CD4-positive, alpha-beta T cell treated with Interleukin-6 for 4 hours (primary cell): Measurements from ENCODE around the gene WRNIP1.

Experiments used
- DNase-seq: peaks from one replicate; pipeline ENCODE4 v3.0.0-alpha.2; 2020; ENCODE audit warnings: mixed read lengths

The WRNIP1 gene

GRCh38 chr6:2810092-2810671, 45.0 kb downstream of the WRNIP1 start:
- no peak for DNase-seq

- DNase-seq = no peak
Observed at GRCh38 chr6:2812695-2813094, 47.5 kb downstream of the WRNIP1 start.

- DNase-seq = no peak
Observed at GRCh38 chr6:2816158-2816557, 51.0 kb downstream of the WRNIP1 start.

GRCh38 chr6:2817903-2818443, 52.8 kb downstream of the WRNIP1 start:
- DNase-seq = no peak

- DNase-seq = no peak
Observed at GRCh38 chr6:2818593-2818992, 53.4 kb downstream of the WRNIP1 start.

- no peak for DNase-seq
Observed at GRCh38 chr6:2819115-2819514, 53.9 kb downstream of the WRNIP1 start.

GRCh38 chr6:2819978-2820377, 54.8 kb downstream of the WRNIP1 start:
- DNase-seq = no peak

GRCh38 chr6:2820415-2820814, 55.2 kb downstream of the WRNIP1 start:
- no peak for DNase-seq

- no peak for DNase-seq
Observed at GRCh38 chr6:2821554-2821953, 56.4 kb downstream of the WRNIP1 start.

GRCh38 chr6:2823104-2823850, 58.1 kb downstream of the WRNIP1 start:
- no peak for DNase-seq

GRCh38 chr6:2826131-2826530, 60.9 kb downstream of the WRNIP1 start:
- no peak for DNase-seq

GRCh38 chr6:2827142-2827541, 61.9 kb downstream of the WRNIP1 start:
- no peak for DNase-seq

GRCh38 chr6:2828629-2829028, 63.4 kb downstream of the WRNIP1 start:
- no peak for DNase-seq

- no peak for DNase-seq
Observed at GRCh38 chr6:2829253-2829652, 64.1 kb downstream of the WRNIP1 start.

- no peak for DNase-seq
Observed at GRCh38 chr6:2830183-2830582, 65.0 kb downstream of the WRNIP1 start.

GRCh38 chr6:2831392-2831791, 66.2 kb downstream of the WRNIP1 start:
- DNase-seq = no peak

- DNase-seq = no peak
Observed at GRCh38 chr6:2834262-2834661, 69.1 kb downstream of the WRNIP1 start.
